Measurements from ENCODE around the gene MAP6. TPM values are rescaled to one million over a fixed set of nuclear protein-coding genes. Genes with fewer than 3 reads are reported as not detected.

MAP6 gene
- total and polyA plus RNA-seq, 10 of the 15 experiments (the other 5 are each of a cell fraction or from before 2014, with no cell fraction given): 0.06 to 0.19 (median 0.11) TPM; not detected in 5

GRCh38 chr11:75576017-75576416 lies 92.8 kb downstream of the MAP6 start (continued):
- TF ChIP-seq REST (IDR thresholded peaks at IDR 0.05; ENCODE audit: low read depth, low read length): no peak
- TF ChIP-seq ZNF274 (IDR thresholded peaks at IDR 0.05; ENCODE audit: insufficient read depth, insufficient read length): no peak
- TF ChIP-seq RAD21 (IDR thresholded peaks at IDR 0.05; ENCODE audit: insufficient read depth, low read depth, low read length): no peak
- TF ChIP-seq SMC3 (IDR thresholded peaks at IDR 0.05; ENCODE audit: borderline replicate concordance, low read length): no peak
- TF ChIP-seq ZNF622 (IDR thresholded peaks at IDR 0.05): no peak
- no peak for TF ChIP-seq MEF2B (IDR thresholded peaks at IDR 0.05; ENCODE audit: partially characterized antibody, poor library complexity, severe bottlenecking)
- TF ChIP-seq EED (IDR thresholded peaks at IDR 0.05; ENCODE audit: low read depth): no peak

- H4K20me1 ChIP-seq (ENCODE audit: control insufficient read depth, insufficient read depth): no peaks in the 10 kb centered on the region
- H3K36me3 ChIP-seq (ENCODE audit: control insufficient read depth in 2 of 2, insufficient read depth in 2 of 2, low read length in 1 of 2): peaks cover 0 to 6% of the 10 kb centered on the region in 2 experiments; a peak in 3 of 4 replicates
- H3K4me2 ChIP-seq (ENCODE audit: control insufficient read depth, insufficient read depth): no peak overlapping the region
- no peaks in the 10 kb centered on the region for H3K27me3 ChIP-seq (replicated peaks in 1 of 2; ENCODE audit: control insufficient read depth in 2 of 2, insufficient read depth in 2 of 2, low read length in 1 of 2)
- in situ Hi-C loops (cut with MboI) (no loop called here), intact Hi-C loops (cut with micrococcal nuclease; ENCODE audit: unreplicated experiment) (no loop called here)
- ChIA-PET SMC1A (ENCODE audit: uncharacterized antibody, unreplicated experiment) (interaction anchor here (1.0 to 1.1 kb wide), 2 partner anchors 9 kb away, joined by 3 to 4 read pairs; no protein-coding TSS in a partner anchor), RAD21 (ENCODE audit: unreplicated experiment) (no interaction called here), POLR2A (interaction anchor here (1.0 to 2.1 kb wide), 3 partner anchors 11 to 14 kb away, joined by 3 to 15 read pairs (median 4); partner anchors contain the start of gene SERPINH1), CTCF (interaction anchor here (0.6 to 1.8 kb wide), 12 partner anchors 8 to 730 kb away, joined by 3 to 7 read pairs (median 3); no protein-coding TSS in a partner anchor)
- no peak overlapping the region for H3K9ac ChIP-seq (ENCODE audit: control insufficient read depth, insufficient read depth, low read length)
- H2AFZ ChIP-seq (ENCODE audit: control insufficient read depth, low read depth, low read length): no peak overlapping the region
- ATAC-seq (no peak), FAIRE-seq (no peak), DNase-seq (ENCODE audit: low read depth, low spot score) (no peak)
- BruUV-seq (replicated peaks): no TSS peak
- H3K79me2 ChIP-seq (ENCODE audit: control insufficient read depth, insufficient read depth, low read length): no peaks in the 10 kb centered on the region
- H3K9me3 ChIP-seq (replicated peaks; ENCODE audit: control insufficient read depth, insufficient read depth, low read length): no peaks in the 10 kb centered on the region
- no peak overlapping the region for H3K27ac ChIP-seq (ENCODE audit: control insufficient read depth, insufficient read depth)
- H3K4me1 ChIP-seq (ENCODE audit: control insufficient read depth, insufficient read depth, low read length): peaks cover 4% of the 10 kb centered on the region; the same call in 1 of the 2 replicates
- TF ChIP-seq KDM1A (IDR thresholded peaks at IDR 0.05; ENCODE audit: borderline replicate concordance) (no peak), MTA3 (IDR thresholded peaks at IDR 0.05; ENCODE audit: borderline replicate concordance, low read length) (no peak), ZNF592 (IDR thresholded peaks at IDR 0.05) (no peak), CREB1 (IDR thresholded peaks at IDR 0.05; ENCODE audit: low read depth) (no peak), BMI1 (IDR thresholded peaks at IDR 0.05; ENCODE audit: borderline replicate concordance) (no peak)
- 61% methylated on average over 12 of the region's 12 CpGs for WGBS (ENCODE audit: insufficient coverage, insufficient replicate concordance, low lambda C conversion rate, missing lambda C conversion rate)
- no peak overlapping the region for H3K4me3 ChIP-seq
Measured at GRCh38 chr11:75574698-75575602, 93.9 kb downstream of the MAP6 start.

Measured in GM12878 (cell line).